PC-3 (cell line): ENCODE measurements around the gene ABL2. TPM values are rescaled to one million over a fixed set of nuclear protein-coding genes. Genes with fewer than 3 reads are reported as not detected.

Source experiments
- ATAC-seq: fragments of 200-7000 bp; cut with Tn5 transposase; 2 replicates; pipeline ENCODE4 v1.9.1; 2020; ENCODE audit warnings: mild to moderate bottlenecking, moderate library complexity
- BruUV-seq: library from RNA; stranded (reverse); fragments of 400-500 nt; replicated peaks from 2 replicates; lab custom pipeline; 2021; lab: Mats Ljungman, UMichigan
- CTCF ChIA-PET: fragments of 300-600 bp; sonication (Branson Sonifier 250); formaldehyde crosslinking; loops from one replicate; lab custom pipeline; 2022; ENCODE audit warnings: antibody characterized with exemption; lab: Charles Lee
- POLR2A ChIA-PET: fragments of 300-600 bp; sonication (Branson Sonifier 250); formaldehyde crosslinking; loops from one replicate; lab custom pipeline; 2022; ENCODE audit warnings: antibody characterized with exemption; ENCODE audit not compliant: unreplicated experiment; lab: Charles Lee
- DNase-seq: peaks from one replicate; pipeline ENCODE4 v3.0.0-alpha.2; 2015
- H2AFZ ChIP-seq: fragments of 300-600 bp; sonication (generic); 2 replicates; pipeline ENCODE4 v1.6.0; 2016; ENCODE audit warnings: antibody characterized with exemption, low read length
- H3F3A ChIP-seq: fragments of 300-600 bp; sonication (generic); one replicate; pipeline ENCODE4 v1.6.0; 2017; ENCODE audit warnings: antibody characterized with exemption, low read length, control low read depth, mild to moderate bottlenecking; ENCODE audit not compliant: unreplicated experiment
- H3K27ac ChIP-seq: fragments of 300-600 bp; sonication (generic); 2 replicates; pipeline ENCODE4 v1.5.1; 2016; ENCODE audit warnings: mild to moderate bottlenecking, low read length
- H3K27me3 ChIP-seq: fragments of 300-600 bp; sonication (generic); 2 replicates; pipeline ENCODE4 v1.6.1; 2016; ENCODE audit warnings: low read length, mixed read lengths
- H3K36me3 ChIP-seq: fragments of 300-600 bp; sonication (generic); 2 replicates; pipeline ENCODE4 v1.6.1; 2016; ENCODE audit warnings: low read depth, mixed run types, low read length, mixed read lengths
- H3K4me1 ChIP-seq: fragments of 300-600 bp; sonication (generic); 2 replicates; pipeline ENCODE4 v1.5.1; 2016; ENCODE audit warnings: low read length; ENCODE audit not compliant: insufficient read depth
- H3K4me2 ChIP-seq: fragments of 300-600 bp; sonication (generic); 2 replicates; pipeline ENCODE4 v1.6.0; 2016; ENCODE audit warnings: low read length
- H3K4me3 ChIP-seq: fragments of 300-600 bp; sonication (generic); 2 replicates; pipeline ENCODE4 v1.5.1; 2016; ENCODE audit warnings: mild to moderate bottlenecking, low read length, mixed read lengths
- H3K79me2 ChIP-seq: fragments of 300-600 bp; sonication (generic); 2 replicates; pipeline ENCODE4 v1.6.1; 2017; ENCODE audit warnings: low read length, mixed read lengths
- H3K9ac ChIP-seq: fragments of 300-600 bp; sonication (generic); 2 replicates; pipeline ENCODE4 v1.6.0; 2016; ENCODE audit warnings: mild to moderate bottlenecking, low read length
- H3K9me2 ChIP-seq: fragments of 300-600 bp; sonication (generic); replicated peaks from 2 replicates; pipeline ENCODE4 v1.6.1; 2016; ENCODE audit warnings: mixed run types, low read length, mixed read lengths
- H3K9me3 ChIP-seq: fragments of 300-600 bp; sonication (generic); 2 replicates; pipeline ENCODE4 v1.6.1; 2016; ENCODE audit warnings: low read length, mixed read lengths
- H4K20me1 ChIP-seq: fragments of 300-600 bp; sonication (generic); 2 replicates; pipeline ENCODE4 v1.6.1; 2016; ENCODE audit warnings: low read length, mixed read lengths
- CTCF ChIP-seq: fragments of 300-600 bp; sonication (generic); conservative IDR thresholded peaks from 2 replicates; pipeline ENCODE4 v1.5.1; 2017; ENCODE audit warnings: antibody characterized with exemption, low read depth, mild to moderate bottlenecking, low read length
- EZH2 ChIP-seq: fragments of 300-600 bp; sonication (generic); IDR thresholded peaks from one replicate; pipeline ENCODE4 v1.6.1; 2017; ENCODE audit warnings: antibody characterized with exemption, mild to moderate bottlenecking, low read length; ENCODE audit not compliant: unreplicated experiment
- EZH2phosphoT487 ChIP-seq: fragments of 300-600 bp; sonication (generic); IDR thresholded peaks from 2 replicates; pipeline ENCODE4 v1.6.1; 2018; ENCODE audit warnings: mild to moderate bottlenecking, antibody characterized with exemption, low read length, borderline replicate concordance
- intact Hi-C: fragments of 100-400 bp; cut with micrococcal nuclease; formaldehyde crosslinking; loops from 2 replicates; pipeline ENCODE4 v1.9.0; 2023
- total RNA-seq: library from RNA; depleted of rRNA; stranded (reverse); fragments of >200 nt; gene quantifications from 2 replicates; pipeline ENCODE4 v1.2.3, GENCODE V29; 2014

Gene ABL2
- total RNA-seq, 1 experiment from 2014 or later = 15.9 TPM

- Histone ChIP-seq H3K4me3 (no peak overlapping the region), H2AFZ (no peak overlapping the region), H3K9ac (no peak overlapping the region), H4K20me1 (no peaks in the 10 kb centered on the region), H3K27ac (no peak overlapping the region), H3K4me2 (no peak overlapping the region), H3K36me3 (peaks cover 25% of the 10 kb centered on the region; the same call in 1 of the 2 replicates), H3K9me3 (no peaks in the 10 kb centered on the region), H3K27me3 (no peaks in the 10 kb centered on the region), H3K79me2 (no peaks in the 10 kb centered on the region), H3K9me2 (no peaks in the 10 kb centered on the region), H3K4me1 (no peaks in the 10 kb centered on the region), H3F3A (no peaks in the 10 kb centered on the region)
- CTCF ChIA-PET = interaction anchor here (0.6 kb wide), 1 partner anchor 722 kb away, joined by 3 read pairs; no protein-coding TSS in a partner anchor
- POLR2A ChIA-PET = interaction anchor here (0.6 kb wide), 1 partner anchor 481 kb away, joined by 3 read pairs; no protein-coding TSS in a partner anchor
- BruUV-seq = no TSS peak
- ATAC-seq (no peak), DNase-seq (no peak)
- TF ChIP-seq EZH2phosphoT487 (no peak), EZH2 (no peak), CTCF (no peak)
- intact Hi-C loops = no loop called here
Measured at GRCh38 chr1:179092896-179093461, 136.5 kb downstream of the ABL2 start.

- Histone ChIP-seq H3K4me1 (no peaks in the 10 kb centered on the region), H3K4me2 (no peak overlapping the region), H3K27ac (no peak overlapping the region), H3F3A (no peaks in the 10 kb centered on the region), H3K27me3 (no peaks in the 10 kb centered on the region), H3K9me2 (no peaks in the 10 kb centered on the region), H3K4me3 (no peak overlapping the region), H3K36me3 (peaks cover 18% of the 10 kb centered on the region; the same call in 1 of the 2 replicates), H4K20me1 (no peaks in the 10 kb centered on the region), H3K79me2 (0 out of 2 replicates have a peak, but pooled peaks cover 2% of the 10 kb centered on the region), H3K9me3 (no peaks in the 10 kb centered on the region), H2AFZ (no peak overlapping the region), H3K9ac (no peak overlapping the region)
- ChIA-PET POLR2A (no interaction called here), CTCF (no interaction called here)
- DNase-seq = no peak
- peak; percentile 16; the same call in 1 of the 2 replicates for ATAC-seq
- intact Hi-C loops = no loop called here
- BruUV-seq = no TSS peak
- no peak for TF ChIP-seq CTCF
Measured at GRCh38 chr1:179091691-179092165, 137.7 kb downstream of the ABL2 start.

DNA sequence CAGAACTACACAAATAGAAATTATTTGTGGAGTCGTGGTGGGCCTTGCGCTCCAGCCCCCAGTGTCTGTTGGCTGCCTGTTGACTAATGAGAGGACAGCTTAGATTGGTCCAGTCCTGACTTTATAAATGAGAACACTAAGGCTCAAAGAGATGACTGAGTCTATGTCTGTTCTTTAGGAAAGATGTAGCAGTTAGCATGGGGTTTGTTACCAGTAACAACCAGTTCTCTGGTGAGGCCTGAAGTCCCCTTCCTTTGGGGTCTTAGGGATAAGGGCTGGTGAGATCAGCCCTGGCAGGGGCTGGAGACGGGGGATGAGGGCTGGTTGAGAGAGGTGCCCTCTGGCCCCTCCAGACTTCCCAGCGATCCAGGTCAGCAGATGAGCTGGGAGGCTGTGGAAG is 138.6 kb downstream of the ABL2 start:
- Histone ChIP-seq H3K4me1 (no peaks in the 10 kb centered on the region), H3K36me3 (peaks cover 18% of the 10 kb centered on the region; the same call in 1 of the 2 replicates), H3K27me3 (no peaks in the 10 kb centered on the region), H3K4me2 (no peak overlapping the region), H3K9ac (no peak overlapping the region), H3F3A (no peaks in the 10 kb centered on the region), H3K27ac (no peak overlapping the region), H3K9me3 (no peaks in the 10 kb centered on the region), H4K20me1 (no peaks in the 10 kb centered on the region), H3K79me2 (0 out of 2 replicates have a peak, but pooled peaks cover 5% of the 10 kb centered on the region), H3K9me2 (no peaks in the 10 kb centered on the region), H3K4me3 (no peak overlapping the region), H2AFZ (no peak overlapping the region)
- no peak for DNase-seq
- CTCF ChIA-PET = no interaction called here
- TF ChIP-seq CTCF (no peak), EZH2 (no peak), EZH2phosphoT487 (no peak)
- ATAC-seq = no peak
- intact Hi-C loops = no loop called here
- BruUV-seq = no TSS peak
- POLR2A ChIA-PET = no interaction called here
